K562 (cell line): ENCODE results near the gene PPARGC1A. TPM values are rescaled to one million over a fixed set of nuclear protein-coding genes. Genes with fewer than 3 reads are reported as not detected.

Source experiments
- ATAC-seq: fragments of 200-7000 bp; cut with Tn5 transposase; 3 replicates; pipeline ENCODE4 v1.9.1; 2020; ENCODE audit warnings: moderate library complexity
- BruUV-seq: library from RNA; stranded (reverse); fragments of 400-500 nt; replicated peaks from 2 replicates; lab custom pipeline; 2021; lab: Mats Ljungman, UMichigan
- CTCF ChIA-PET: fragments of 300-600 bp; formaldehyde crosslinking; extraction: SDS; loops from one replicate; lab custom pipeline; 2021; ENCODE audit warnings: low intra/inter-chr PET ratio; lab: Yijun Ruan, JAX
- POLR2A ChIA-PET: fragments of 300-600, 350-650 bp; sonication (Branson Sonifier 250); formaldehyde crosslinking; extraction: SDS; loops from one replicate; lab custom pipeline; 2021; ENCODE audit warnings: antibody characterized with exemption, inconsistent platforms; lab: Yijun Ruan, JAX
- DNase-seq, 4 experiments: peaks; one replicate each; pipeline versions ENCODE4 v3.0.0 to v3.0.0-alpha.2; 2011 to 2018; ENCODE audit warnings: low spot score in 3 of 4, mixed read lengths in 3 of 4; ENCODE audit errors: extremely low read depth in 1 of 4
- FAIRE-seq: peaks from 2 replicates; lab custom pipeline; 2011; peaks lifted over from hg19 to GRCh38; lab: Jason Lieb, UNC
- H2AFZ ChIP-seq: 2 replicates; pipeline ENCODE4 v1.6.0; 2011; ENCODE audit warnings: low read depth, low read length, control low read depth, inconsistent platforms
- H3K27ac ChIP-seq: fragments of 200-600 bp; 3 replicates; pipeline ENCODE4 v1.8.0; 2011; ENCODE audit warnings: low read depth, mild to moderate bottlenecking, control low read depth, inconsistent platforms, low read length, moderate library complexity, mixed read lengths; ENCODE audit errors: extremely low read depth
- H3K27me3 ChIP-seq, 2 experiments: fragments of 300-600 bp in 1 of 2; 2 replicates in 1 of 2; 3 replicates in 1 of 2; pipeline versions ENCODE4 v1.6.0 to v1.8.0; 2011; ENCODE audit warnings: inconsistent platforms in 2 of 2, low read length in 2 of 2, mild to moderate bottlenecking in 1 of 2, mixed read lengths in 1 of 2, moderate library complexity in 1 of 2; ENCODE audit not compliant: control insufficient read depth in 2 of 2, insufficient read depth in 2 of 2
- H3K36me3 ChIP-seq: fragments of 300-600 bp; 3 replicates; pipeline ENCODE4 v1.8.0; 2011; ENCODE audit warnings: mild to moderate bottlenecking, low read length, inconsistent platforms; ENCODE audit not compliant: control insufficient read depth, insufficient read depth
- H3K4me1 ChIP-seq, 2 experiments: fragments of 200-600 bp in 1 of 2; replicated peaks in 1 of 2; 2 replicates in 1 of 2; 3 replicates in 1 of 2; pipeline versions ENCODE4 v1.5.1 to v1.8.0; 2011; ENCODE audit warnings: inconsistent platforms in 2 of 2, low read length in 2 of 2, mild to moderate bottlenecking in 1 of 2, mixed read lengths in 1 of 2, moderate library complexity in 1 of 2; ENCODE audit not compliant: control insufficient read depth in 2 of 2, insufficient read depth in 2 of 2
- H3K4me2 ChIP-seq: 2 replicates; pipeline ENCODE4 v1.6.1; 2011; ENCODE audit warnings: low read length, control low read depth, inconsistent platforms, mixed read lengths; ENCODE audit not compliant: insufficient read depth
- H3K4me3 ChIP-seq: fragments of 200-600 bp; sonication (generic), shearing (Covaris generic); 2 replicates; pipeline ENCODE4 v1.5.1; 2016; ENCODE audit warnings: control low read depth, inconsistent platforms
- H3K79me2 ChIP-seq: fragments of 200-600 bp; 3 replicates; pipeline ENCODE4 v1.8.0; 2011; ENCODE audit warnings: low read length, inconsistent platforms; ENCODE audit not compliant: control insufficient read depth, insufficient read depth
- H3K9ac ChIP-seq, 2 experiments: 2 replicates each; pipeline versions ENCODE4 v1.6.0 to v1.6.1; 2011; ENCODE audit warnings: low read depth in 2 of 2, low read length in 2 of 2, control low read depth in 1 of 2, inconsistent platforms in 1 of 2, mild to moderate bottlenecking in 1 of 2, mixed read lengths in 1 of 2; ENCODE audit not compliant: insufficient read depth in 1 of 2
- H3K9me1 ChIP-seq: one replicate; pipeline ENCODE4 v1.6.0; 2011; ENCODE audit warnings: inconsistent platforms, mild to moderate bottlenecking, low read length, moderate library complexity; ENCODE audit not compliant: control insufficient read depth, insufficient read depth
- H3K9me3 ChIP-seq: replicated peaks from 2 replicates; pipeline ENCODE4 v1.5.1; 2011; ENCODE audit warnings: low read depth, low read length, inconsistent platforms; ENCODE audit not compliant: control insufficient read depth, insufficient read depth
- H4K20me1 ChIP-seq: replicated peaks from 2 replicates; pipeline ENCODE4 v1.6.1; 2011; ENCODE audit warnings: low read length, inconsistent platforms, mixed read lengths; ENCODE audit not compliant: control insufficient read depth, insufficient read depth
- GTF2A2 ChIP-seq: IDR thresholded peaks from 2 replicates; pipeline ENCODE4 v1.6.1; 2016; ENCODE audit warnings: mild to moderate bottlenecking, missing genetic modification characterization, missing compliant biosample characterization
- HDAC6 ChIP-seq: IDR thresholded peaks from 2 replicates; pipeline ENCODE4 v1.6.1; 2012; ENCODE audit warnings: low read depth, mild to moderate bottlenecking, control low read depth, inconsistent platforms, low read length, moderate library complexity
- LEF1 ChIP-seq: fragments of 450-650 bp; IDR thresholded peaks from 2 replicates; pipeline ENCODE4 v1.6.1; 2016; ENCODE audit warnings: mild to moderate bottlenecking
- RBM25 ChIP-seq: fragments of 200-400 bp; formaldehyde crosslinking; IDR thresholded peaks from 2 replicates; pipeline ENCODE4 v1.6.1; 2018; ENCODE audit warnings: low read length, low read depth, moderate library complexity; ENCODE audit not compliant: severe bottlenecking
- SNAPC5 ChIP-seq: fragments of 250-450 bp; sonication (Bioruptor Pico); IDR thresholded peaks from 2 replicates; pipeline ENCODE4 v1.8.0; 2021; ENCODE audit warnings: moderate library complexity, mild to moderate bottlenecking, inconsistent platforms
- STAG1 ChIP-seq: sonication (generic); formaldehyde crosslinking; IDR thresholded peaks from 2 replicates; pipeline ENCODE4 v1.5.0; 2020; ENCODE audit warnings: missing genetic modification reagents, borderline replicate concordance
- USF1 ChIP-seq: sonication (generic); formaldehyde crosslinking; IDR thresholded peaks from 2 replicates; pipeline ENCODE4 v1.9.0; 2022; ENCODE audit warnings: mild to moderate bottlenecking, missing genetic modification reagents
- XRCC3 ChIP-seq: fragments of 450-650 bp; IDR thresholded peaks from 2 replicates; pipeline ENCODE4 v1.6.1; 2017; ENCODE audit warnings: mild to moderate bottlenecking, moderate library complexity
- YY1 ChIP-seq, 3 experiments: IDR thresholded peaks; 2 replicates each; pipeline ENCODE4 v1.6.1; 2011; ENCODE audit warnings: low read length in 2 of 3, mild to moderate bottlenecking in 2 of 3, moderate library complexity in 2 of 3, borderline replicate concordance in 1 of 3, control low read depth in 1 of 3, low read depth in 1 of 3; ENCODE audit not compliant: insufficient read depth in 3 of 3, insufficient replicate concordance in 2 of 3, control insufficient read depth in 1 of 3, insufficient read length in 1 of 3; ENCODE audit errors: extremely low read depth in 1 of 3
- ZBTB43 ChIP-seq: sonication (generic); formaldehyde crosslinking; IDR thresholded peaks from 2 replicates; pipeline ENCODE4 v1.8.0; 2023; ENCODE audit warnings: mild to moderate bottlenecking, missing genetic modification reagents
- ZKSCAN8 ChIP-seq: fragments of 200-800 bp; sonication (Bioruptor generic); IDR thresholded peaks from 2 replicates; pipeline ENCODE4 v1.6.1; 2016; ENCODE audit warnings: missing genetic modification characterization, missing compliant biosample characterization
- ZNF511 ChIP-seq: sonication (generic); formaldehyde crosslinking; IDR thresholded peaks from 2 replicates; pipeline ENCODE4 v1.8.0; 2022; ENCODE audit warnings: mild to moderate bottlenecking, missing genetic modification reagents
- ZNF589 ChIP-seq: fragments of 200-800 bp; sonication (Bioruptor generic); IDR thresholded peaks from 2 replicates; pipeline ENCODE4 v1.6.1; 2016; ENCODE audit warnings: low read depth, missing genetic modification characterization, missing compliant biosample characterization
- WGBS: fragments of 100-300 bp; shearing (Covaris generic); methylation state at CpG from one replicate; pipeline ENCODE4 v1.1.6; 2016; ENCODE audit warnings: low coverage, mixed read lengths; ENCODE audit not compliant: insufficient coverage; ENCODE audit errors: missing lambda C conversion rate; 5-methylcytosine and 5-hydroxymethylcytosine counted together
- in situ Hi-C: fragments of 300-500 bp; cut with MboI; formaldehyde crosslinking; loops from 4 replicates; pipeline ENCODE4 v1.15.0; 2018; ENCODE audit warnings: inconsistent platforms, mixed read lengths
- intact Hi-C: fragments of 100-400 bp; cut with micrococcal nuclease; formaldehyde crosslinking; loops from 2 replicates; pipeline ENCODE4 v1.14.2; 2022
- polyA plus RNA-seq, 8 experiments: library from polyadenylated mRNA; depleted of rRNA in 4 of 8; stranded (reverse) in 5 of 8; unstranded in 3 of 8; fragments of >200 nt; fragmentation: Nextera tagmentation in 2 of 8; fragmentation: Illumina TruSeq in 1 of 8; extraction: Ambion mirVana in 2 of 8; extraction: Trizol in 1 of 8; gene quantifications; 2 replicates each; pipeline versions ENCODE4 v1.2.1 to v1.2.3, GENCODE V29; 2011 to 2014; ENCODE audit warnings: inconsistent platforms in 1 of 8, missing spikeins in 1 of 8
- total RNA-seq, 7 experiments: library from RNA; depleted of rRNA in 6 of 7; stranded (reverse); fragments of >200 nt in 6 of 7; fragmentation: Illumina TruSeq in 2 of 7; extraction: Trizol in 2 of 7; gene quantifications; 2 replicates each; pipeline versions ENCODE4 v1.2.1 to v1.2.3, GENCODE V29; 2011 to 2021; ENCODE audit warnings: low replicate concordance in 1 of 7
- TF ChIP-seq, protein P1 (sequence below): sonication (generic); formaldehyde crosslinking; IDR thresholded peaks from 2 replicates; pipeline ENCODE4 v1.8.0; 2022; ENCODE audit warnings: missing genetic modification reagents, mild to moderate bottlenecking, moderate library complexity, borderline replicate concordance

The PPARGC1A gene
- total and polyA plus RNA-seq, 9 of the 15 experiments (the other 6 are each of a cell fraction or from before 2014, with no cell fraction given): 0.02 TPM; not detected in 8

DNA sequence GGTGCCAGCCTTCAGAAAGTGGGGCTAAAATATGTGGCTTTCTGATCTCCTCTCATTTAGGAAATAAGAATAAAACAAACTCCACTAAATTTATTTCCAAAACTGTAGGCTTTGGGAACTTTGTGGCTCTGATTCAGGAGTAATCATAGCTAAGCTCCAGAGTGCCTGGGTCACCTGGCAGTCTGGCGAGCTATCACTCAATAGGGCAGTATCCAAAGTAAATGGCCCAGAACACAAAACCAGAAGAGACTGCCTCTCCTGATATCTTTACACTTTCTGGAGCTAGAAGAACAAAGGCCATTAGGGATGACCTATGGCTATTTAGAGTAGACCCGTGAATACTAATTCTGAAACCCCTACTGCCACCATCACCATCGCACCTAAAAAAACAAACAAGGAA is 17.0 kb upstream of the PPARGC1A start (continued):
- TF ChIP-seq ZNF589 (no peak), USF1 (CRISPR knock-in tag) (no peak), SNAPC5 (CRISPR knock-in tag) (no peak), ZBTB43 (no peak), RBM25 (no peak)

DNA sequence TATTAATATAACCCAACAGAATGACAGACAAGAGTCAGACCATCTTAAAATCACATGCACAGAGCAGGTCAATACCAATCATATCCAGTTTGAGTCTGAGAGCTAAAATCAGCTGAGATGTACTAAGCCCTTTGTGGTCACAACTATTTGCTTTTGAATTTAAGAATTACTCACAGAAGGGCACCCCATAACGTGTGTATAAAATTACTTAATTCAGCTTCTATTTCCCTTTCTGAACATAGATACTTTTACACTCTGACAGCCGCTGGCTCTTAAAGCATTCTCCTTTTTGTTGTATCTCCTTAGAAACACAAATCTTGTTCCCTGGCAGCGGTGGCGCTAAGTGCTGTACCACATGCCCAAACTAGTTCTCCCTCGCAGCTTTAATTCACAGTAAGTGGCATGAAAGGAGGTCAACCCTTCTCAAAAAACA is 14.8 kb upstream of the PPARGC1A start:
- Histone ChIP-seq H4K20me1 (no peaks in the 10 kb centered on the region), H3K79me2 (no peaks in the 10 kb centered on the region), H3K4me2 (no peak overlapping the region), H3K4me1 (no peaks in the 10 kb centered on the region), H3K9me3 (no peaks in the 10 kb centered on the region), H2AFZ (no peak overlapping the region), H3K9me1 (no peaks in the 10 kb centered on the region), H3K27ac (no peak overlapping the region), H3K36me3 (no peaks in the 10 kb centered on the region), H3K4me3 (no peak overlapping the region), H3K27me3 (no peaks in the 10 kb centered on the region), H3K9ac (no peak overlapping the region)
- intact Hi-C loops: no loop called here
- TF ChIP-seq ZKSCAN8: no peak
- TF ChIP-seq ZNF511 (CRISPR knock-in tag): no peak
- TF ChIP-seq LEF1: no peak
- no peak for TF ChIP-seq GTF2A2 (tag)
- TF ChIP-seq, protein P1, sequence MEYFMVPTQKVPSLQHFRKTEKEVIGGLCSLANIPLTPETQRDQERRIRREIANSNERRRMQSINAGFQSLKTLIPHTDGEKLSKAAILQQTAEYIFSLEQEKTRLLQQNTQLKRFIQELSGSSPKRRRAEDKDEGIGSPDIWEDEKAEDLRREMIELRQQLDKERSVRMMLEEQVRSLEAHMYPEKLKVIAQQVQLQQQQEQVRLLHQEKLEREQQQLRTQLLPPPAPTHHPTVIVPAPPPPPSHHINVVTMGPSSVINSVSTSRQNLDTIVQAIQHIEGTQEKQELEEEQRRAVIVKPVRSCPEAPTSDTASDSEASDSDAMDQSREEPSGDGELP (CRISPR knock-in tag): no peak
- TF ChIP-seq HDAC6: no peak
- no peak for TF ChIP-seq YY1 (IDR thresholded peaks at IDR 0.05; ENCODE audit: borderline replicate concordance in 1 of 3, control insufficient read depth in 1 of 3, extremely low read depth in 1 of 3, insufficient read depth in 3 of 3, insufficient read length in 1 of 3, insufficient replicate concordance in 2 of 3, low read depth in 1 of 3, low read length in 2 of 3)
- no peak for TF ChIP-seq XRCC3
- no peak for TF ChIP-seq STAG1 (CRISPR knock-in tag)
- ChIA-PET CTCF (no interaction called here), POLR2A (no interaction called here)
- BruUV-seq: no TSS peak
- WGBS: 0% methylated on average over 5 of the region's 5 CpGs
- no peak for DNase-seq
- in situ Hi-C loops: no loop called here
- ATAC-seq: no peak
- FAIRE-seq: no peak
